Liver (tissue), 3 donors: ENCODE data around the gene TRPT1.

Experiments
- CTCF ChIP-seq: fragments of 150-350 bp; IDR thresholded peaks from 2 replicates; pipeline ENCODE4 v1.5.1; 2017; ENCODE audit warnings: improper control_type of control experiment, low read depth, low read length; ENCODE audit not compliant: missing input control
- EGR1 ChIP-seq, 2 donors: IDR thresholded peaks; 2 replicates each; pipeline ENCODE4 v1.6.1; 2016 to 2018; ENCODE audit warnings: antibody characterized with exemption in 2 of 2, low read depth in 2 of 2
- FOXA2 ChIP-seq: IDR thresholded peaks from 2 replicates; pipeline ENCODE4 v1.6.1; 2016; ENCODE audit warnings: antibody characterized with exemption
- JUND ChIP-seq, 2 donors: IDR thresholded peaks; 2 replicates each; pipeline ENCODE4 v1.6.1; 2016; ENCODE audit warnings: antibody characterized with exemption in 2 of 2
- RAD21 ChIP-seq, 2 donors: IDR thresholded peaks; 2 replicates each; pipeline ENCODE4 v1.6.1; 2016; ENCODE audit warnings: antibody characterized with exemption in 2 of 2, mild to moderate bottlenecking in 2 of 2
- REST ChIP-seq: IDR thresholded peaks from 2 replicates; pipeline ENCODE4 v1.6.1; 2016; ENCODE audit warnings: antibody characterized with exemption, mild to moderate bottlenecking
- SP1 ChIP-seq: IDR thresholded peaks from 2 replicates; pipeline ENCODE4 v1.6.1; 2018; ENCODE audit warnings: antibody characterized with exemption, mild to moderate bottlenecking
- TAF1 ChIP-seq: conservative IDR thresholded peaks from 2 replicates; pipeline ENCODE4 v1.6.1; 2016; ENCODE audit warnings: antibody characterized with exemption, mild to moderate bottlenecking
- ZBTB33 ChIP-seq: IDR thresholded peaks from 2 replicates; pipeline ENCODE4 v1.6.1; 2016; ENCODE audit warnings: antibody characterized with exemption
- donor health status: healthy.
- donor health status: healthy.

- TF ChIP-seq TAF1, result no peak
- TF ChIP-seq EGR1 (IDR thresholded peaks at IDR 0.05; ENCODE audit: low read depth in 2 of 2), result no peak
- no peak for TF ChIP-seq CTCF
- TF ChIP-seq JUND (IDR thresholded peaks at IDR 0.05), result no peak
- TF ChIP-seq REST, result no peak
- no peak for TF ChIP-seq ZBTB33
- TF ChIP-seq FOXA2, result no peak
- no peak for TF ChIP-seq SP1
- TF ChIP-seq RAD21 (IDR thresholded peaks at IDR 0.05), result no peak
Observed at GRCh38 chr11:64275031-64275800, 49.2 kb upstream of the TRPT1 start.
